Measurements from ENCODE around the gene DPP9. TPM values are rescaled to one million over a fixed set of nuclear protein-coding genes. Genes with fewer than 3 reads are reported as not detected.
A peak's percentile ranks its signal among the peaks of the same experiment; 100 is the strongest.

Gene DPP9
- total RNA-seq, 4 donors from 2014 or later: 76.7 to 125 (median 86.6) TPM

DNA sequence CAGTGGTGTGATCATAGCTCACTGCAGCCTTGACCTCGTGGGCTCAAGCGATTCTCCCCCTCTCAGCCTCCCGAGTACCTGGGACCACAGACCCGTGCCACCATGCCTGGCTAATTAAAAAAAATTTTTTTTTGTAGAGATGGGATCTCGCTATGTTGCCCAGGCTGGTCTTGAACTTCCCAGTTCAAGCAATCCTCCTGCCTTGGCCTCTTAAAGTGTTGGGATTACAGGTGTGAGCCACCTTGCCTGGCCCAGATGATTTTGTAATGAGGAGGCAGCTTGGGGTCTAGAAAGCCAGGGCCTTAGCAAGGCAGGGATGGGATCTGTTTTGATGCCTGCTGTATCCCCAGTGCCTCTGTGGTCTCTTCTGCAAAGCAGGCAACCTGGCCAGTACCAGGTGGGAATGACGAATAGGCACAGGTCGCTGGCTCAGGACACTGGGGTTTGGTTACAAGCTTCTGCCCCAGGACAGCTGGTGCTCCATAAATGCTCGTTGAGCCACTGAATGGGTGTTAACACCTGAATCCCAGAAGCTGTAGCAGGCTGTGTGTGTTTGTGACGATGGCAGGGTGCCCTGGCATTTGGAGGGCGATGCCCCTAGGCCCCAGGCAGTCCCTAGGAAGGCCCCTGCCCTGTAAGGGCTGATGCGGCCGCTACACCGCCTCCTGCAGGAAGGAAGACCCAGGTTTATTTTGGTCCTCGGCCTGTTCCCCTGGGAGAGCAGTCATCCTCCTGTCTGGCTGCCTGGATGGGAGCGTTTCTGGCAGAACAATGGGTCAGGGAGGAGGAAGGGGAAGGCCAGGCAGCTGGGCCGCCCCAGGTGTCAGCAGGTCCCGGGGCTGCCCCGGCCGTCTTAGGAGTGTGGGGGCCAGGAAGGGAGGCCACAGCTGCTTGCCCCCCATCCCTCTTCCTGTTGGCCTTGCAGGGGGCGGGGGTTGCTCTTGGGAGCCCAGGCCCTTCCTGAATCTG, 75.7 kb downstream of the DPP9 start:
- DNase-seq (ENCODE audit: low spot score in 2 of 2): no peak
- WGBS, 2 donors: 70 to 73% methylated on average over 19 to 20 of the region's 20 CpGs

DNA sequence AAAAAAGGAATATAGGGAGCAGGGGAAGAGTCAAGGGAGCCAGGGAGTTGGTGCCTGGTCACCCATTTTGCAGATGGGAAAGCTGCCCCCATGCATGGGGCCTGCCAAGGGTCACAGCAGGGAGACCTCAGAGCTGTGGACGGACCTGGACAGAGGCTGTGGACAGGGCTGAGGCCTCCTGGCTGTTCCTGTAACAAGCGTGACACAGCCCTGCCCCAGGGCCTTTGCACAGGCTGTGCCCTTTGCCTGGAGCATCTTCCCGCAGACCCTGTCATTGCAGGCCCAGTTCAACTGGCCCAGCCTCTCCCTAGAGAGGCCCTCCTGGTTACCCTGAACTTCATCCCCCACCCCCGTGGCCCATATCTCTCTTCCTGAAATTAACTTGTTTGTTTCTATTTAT, 77.9 kb downstream of the DPP9 start:
- intact Hi-C loops (cut with DNase I; ENCODE audit: low total_unique reads): no loop called here
- 68 to 92% methylated on average over 4 of the region's 4 CpGs for WGBS, 2 donors
- no peak for TF ChIP-seq POLR2A (IDR thresholded peaks at IDR 0.05)
- TF ChIP-seq, protein P1, sequence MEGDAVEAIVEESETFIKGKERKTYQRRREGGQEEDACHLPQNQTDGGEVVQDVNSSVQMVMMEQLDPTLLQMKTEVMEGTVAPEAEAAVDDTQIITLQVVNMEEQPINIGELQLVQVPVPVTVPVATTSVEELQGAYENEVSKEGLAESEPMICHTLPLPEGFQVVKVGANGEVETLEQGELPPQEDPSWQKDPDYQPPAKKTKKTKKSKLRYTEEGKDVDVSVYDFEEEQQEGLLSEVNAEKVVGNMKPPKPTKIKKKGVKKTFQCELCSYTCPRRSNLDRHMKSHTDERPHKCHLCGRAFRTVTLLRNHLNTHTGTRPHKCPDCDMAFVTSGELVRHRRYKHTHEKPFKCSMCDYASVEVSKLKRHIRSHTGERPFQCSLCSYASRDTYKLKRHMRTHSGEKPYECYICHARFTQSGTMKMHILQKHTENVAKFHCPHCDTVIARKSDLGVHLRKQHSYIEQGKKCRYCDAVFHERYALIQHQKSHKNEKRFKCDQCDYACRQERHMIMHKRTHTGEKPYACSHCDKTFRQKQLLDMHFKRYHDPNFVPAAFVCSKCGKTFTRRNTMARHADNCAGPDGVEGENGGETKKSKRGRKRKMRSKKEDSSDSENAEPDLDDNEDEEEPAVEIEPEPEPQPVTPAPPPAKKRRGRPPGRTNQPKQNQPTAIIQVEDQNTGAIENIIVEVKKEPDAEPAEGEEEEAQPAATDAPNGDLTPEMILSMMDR (IDR thresholded peaks at IDR 0.05): no peak
- no peak for DNase-seq (ENCODE audit: low spot score in 2 of 2)
- H3K4me3 ChIP-seq (ENCODE audit: low read depth, poor library complexity, severe bottlenecking): no peak overlapping the region

More for the DNA sequence above, 75.7 kb downstream of the DPP9 start:
- intact Hi-C loops (cut with DNase I; ENCODE audit: low total_unique reads): no loop called here
- TF ChIP-seq, protein P1 (IDR thresholded peaks at IDR 0.05): no peak
- TF ChIP-seq POLR2A (IDR thresholded peaks at IDR 0.05): no peak
- H3K4me3 ChIP-seq (ENCODE audit: low read depth, poor library complexity, severe bottlenecking): no peak overlapping the region

DNA sequence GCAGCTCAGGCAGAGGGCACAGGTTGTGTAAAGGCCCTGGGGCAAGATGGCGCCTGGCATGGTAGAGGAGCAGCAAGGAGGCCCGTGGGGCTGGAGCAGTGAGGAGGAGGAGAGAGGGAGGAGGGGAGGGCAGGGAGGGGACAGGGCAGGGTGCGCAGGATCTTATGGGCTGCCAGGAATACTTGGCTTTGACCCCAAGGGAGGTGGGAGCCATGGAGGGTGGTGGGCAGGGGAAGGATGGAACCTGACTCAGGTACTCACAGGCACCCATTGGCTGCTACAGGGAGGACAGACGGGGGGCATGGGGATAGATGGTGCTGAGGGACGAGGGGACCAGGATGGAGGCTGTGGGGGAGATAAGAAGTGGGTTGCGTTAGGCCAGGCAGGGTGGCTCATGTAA, 81.0 kb downstream of the DPP9 start:
- no peak for DNase-seq (ENCODE audit: low spot score in 2 of 2)
- no peak overlapping the region for H3K4me3 ChIP-seq (ENCODE audit: low read depth, poor library complexity, severe bottlenecking)
- intact Hi-C loops (cut with DNase I; ENCODE audit: low total_unique reads): no loop called here
- WGBS, 2 donors: 70 to 71% methylated on average over 6 of the region's 6 CpGs
- TF ChIP-seq, protein P1 (IDR thresholded peaks at IDR 0.05): no peak
- TF ChIP-seq POLR2A (IDR thresholded peaks at IDR 0.05): no peak

- no peak for DNase-seq (ENCODE audit: low spot score in 2 of 2)
- intact Hi-C loops (cut with DNase I; ENCODE audit: low total_unique reads): no loop called here
- no peak for TF ChIP-seq POLR2A (IDR thresholded peaks at IDR 0.05)
- TF ChIP-seq, protein P1 (IDR thresholded peaks at IDR 0.05): no peak
- H3K4me3 ChIP-seq (ENCODE audit: low read depth, poor library complexity, severe bottlenecking): no peak overlapping the region
- 58 to 70% methylated on average over 10 to 14 of the region's 14 CpGs for WGBS, 2 donors
Measured at GRCh38 chr19:4641132-4641531, 82.5 kb downstream of the DPP9 start.

DNA sequence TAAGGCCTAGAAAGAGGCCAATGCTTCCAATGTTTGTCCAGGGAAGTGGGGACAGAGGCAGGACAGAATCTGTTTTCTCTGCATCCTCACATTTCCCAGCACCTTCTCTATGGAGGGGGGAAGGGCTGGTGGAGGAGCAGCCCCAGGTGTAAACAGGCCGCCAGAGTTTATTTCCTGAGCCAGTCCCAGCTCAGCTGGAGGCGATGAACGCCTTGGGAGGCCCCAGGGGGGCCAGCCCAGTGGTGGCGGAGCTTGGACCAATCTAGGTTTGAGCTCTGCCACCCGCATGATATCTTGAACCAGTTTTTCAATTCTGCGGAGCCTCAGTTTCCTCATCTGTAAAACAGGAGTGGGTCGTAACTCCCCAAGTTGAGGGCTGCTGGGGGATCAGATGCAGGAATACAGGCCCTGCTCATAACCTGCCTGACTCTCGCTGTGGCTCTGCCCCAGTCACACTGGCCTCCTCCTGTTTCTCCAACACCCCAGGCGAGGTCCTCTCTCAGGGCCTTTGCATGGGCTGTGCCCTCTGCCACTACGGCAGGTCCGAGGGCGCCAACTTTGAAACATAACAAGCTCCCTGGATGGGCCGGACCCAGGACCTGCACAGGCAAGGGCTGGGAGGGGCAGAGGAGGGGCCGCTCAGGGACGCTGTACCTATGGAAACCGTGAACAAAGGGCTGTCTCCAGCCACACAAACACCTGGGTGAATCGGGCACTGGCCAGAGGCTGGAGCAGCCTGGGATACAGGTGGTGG, 83.2 kb downstream of the DPP9 start:
- DNase-seq (ENCODE audit: low spot score in 2 of 2): no peak
- intact Hi-C loops (cut with DNase I; ENCODE audit: low total_unique reads): no loop called here
- peak overlapping the region; percentile 47 for H3K4me3 ChIP-seq (ENCODE audit: low read depth, poor library complexity, severe bottlenecking)
- WGBS, 2 donors: 46 to 61% methylated on average over 14 to 17 of the region's 17 CpGs
- TF ChIP-seq POLR2A (IDR thresholded peaks at IDR 0.05): no peak
- TF ChIP-seq, protein P1 (IDR thresholded peaks at IDR 0.05): no peak

Measured in lower leg skin (tissue), 4 donors.